K562 (cell line): ENCODE results near the gene WTAP. TPM values are rescaled to one million over a fixed set of nuclear protein-coding genes. Genes with fewer than 3 reads are reported as not detected.
A peak's percentile ranks its signal among the peaks of the same experiment; 100 is the strongest.

Experiments used
- C11orf30 ChIP-seq: fragments of 450-650 bp; IDR thresholded peaks from 2 replicates; pipeline ENCODE4 v1.6.1; 2016; ENCODE audit warnings: low read depth, mild to moderate bottlenecking
- CBX2 ChIP-seq: fragments of 200-600 bp; sonication (generic); IDR thresholded peaks from one replicate; pipeline ENCODE4 v1.6.1; 2012; ENCODE audit warnings: mild to moderate bottlenecking, low read length, inconsistent platforms; ENCODE audit not compliant: insufficient read depth, poor library complexity, severe bottlenecking
- E2F8 ChIP-seq: fragments of 450-650 bp; IDR thresholded peaks from 2 replicates; pipeline ENCODE4 v1.7.1; 2018; ENCODE audit warnings: mild to moderate bottlenecking, low read depth; ENCODE audit not compliant: partially characterized antibody
- JUND ChIP-seq, 2 experiments: IDR thresholded peaks; 2 replicates in 1 of 2; 3 replicates in 1 of 2; pipeline ENCODE4 v1.6.1; 2011; ENCODE audit warnings: borderline replicate concordance in 2 of 2, low read depth in 2 of 2, low read length in 2 of 2, improper control_type of control experiment in 1 of 2, missing biosample characterization in 1 of 2, missing genetic modification characterization in 1 of 2, missing genetic modification reagents in 1 of 2
- NFE2L1 ChIP-seq: fragments of 450-650 bp; IDR thresholded peaks from 2 replicates; pipeline ENCODE4 v1.6.1; 2016; ENCODE audit warnings: missing genetic modification characterization, low read depth, mild to moderate bottlenecking, missing compliant biosample characterization, moderate library complexity, borderline replicate concordance
- NFXL1 ChIP-seq: fragments of 450-650 bp; formaldehyde crosslinking; IDR thresholded peaks from 2 replicates; pipeline ENCODE4 v1.4.0; 2021; ENCODE audit warnings: mild to moderate bottlenecking
- PATZ1 ChIP-seq: fragments of 250-450 bp; sonication (Bioruptor Pico); IDR thresholded peaks from 2 replicates; pipeline ENCODE4 v1.5.0; 2020; ENCODE audit warnings: mild to moderate bottlenecking, borderline replicate concordance
- RB1 ChIP-seq: fragments of 450-650 bp; IDR thresholded peaks from 2 replicates; pipeline ENCODE4 v1.6.1; 2017; ENCODE audit warnings: low read depth, mild to moderate bottlenecking
- RBBP5 ChIP-seq: fragments of 200-600 bp; sonication (generic); IDR thresholded peaks from 2 replicates; pipeline ENCODE4 v1.6.1; 2012; ENCODE audit warnings: borderline replicate concordance, mild to moderate bottlenecking, low read length, control low read depth, inconsistent platforms; ENCODE audit not compliant: insufficient read depth, poor library complexity, severe bottlenecking
- RBM15 ChIP-seq: fragments of 200-400 bp; formaldehyde crosslinking; IDR thresholded peaks from 2 replicates; pipeline ENCODE4 v1.6.1; 2018; ENCODE audit warnings: mild to moderate bottlenecking, low read length, moderate library complexity; ENCODE audit not compliant: insufficient read depth
- ZBTB1 ChIP-seq: sonication (generic); formaldehyde crosslinking; IDR thresholded peaks from 2 replicates; pipeline ENCODE4 v1.8.1; 2023; ENCODE audit warnings: missing genetic modification reagents, low read depth, mild to moderate bottlenecking, borderline replicate concordance
- ZC3H11A ChIP-seq: IDR thresholded peaks from 2 replicates; pipeline ENCODE4 v1.6.1; 2012; ENCODE audit warnings: low read depth, low read length, improper control_type of control experiment
- ZEB2 ChIP-seq: fragments of 450-650 bp; IDR thresholded peaks from 2 replicates; pipeline ENCODE4 v1.6.1; 2016
- ZNF146 ChIP-seq: IDR thresholded peaks from one replicate; pipeline ENCODE4 v1.6.1; 2018; ENCODE audit warnings: missing compliant biosample characterization; ENCODE audit not compliant: unreplicated experiment
- ZNF224 ChIP-seq: sonication (generic); formaldehyde crosslinking; IDR thresholded peaks from 2 replicates; pipeline ENCODE4 v1.8.0; 2022; ENCODE audit warnings: mild to moderate bottlenecking, missing genetic modification reagents
- polyA plus RNA-seq, 8 experiments: library from polyadenylated mRNA; depleted of rRNA in 4 of 8; stranded (reverse) in 5 of 8; unstranded in 3 of 8; fragments of >200 nt; fragmentation: Nextera tagmentation in 2 of 8; fragmentation: Illumina TruSeq in 1 of 8; extraction: Ambion mirVana in 2 of 8; extraction: Trizol in 1 of 8; gene quantifications; 2 replicates each; pipeline versions ENCODE4 v1.2.1 to v1.2.3, GENCODE V29; 2011 to 2014; ENCODE audit warnings: inconsistent platforms in 1 of 8, missing spikeins in 1 of 8
- total RNA-seq, 7 experiments: library from RNA; depleted of rRNA in 6 of 7; stranded (reverse); fragments of >200 nt in 6 of 7; fragmentation: Illumina TruSeq in 2 of 7; extraction: Trizol in 2 of 7; gene quantifications; 2 replicates each; pipeline versions ENCODE4 v1.2.1 to v1.2.3, GENCODE V29; 2011 to 2021; ENCODE audit warnings: low replicate concordance in 1 of 7
- TF ChIP-seq, protein P1 (sequence below): fragments of 250-450 bp; sonication (Bioruptor Pico); IDR thresholded peaks from 2 replicates; pipeline ENCODE4 v1.9.0; 2021; ENCODE audit warnings: mild to moderate bottlenecking, inconsistent platforms
- TF ChIP-seq, protein P2 (sequence below): fragments of 450-650 bp; formaldehyde crosslinking; IDR thresholded peaks from 2 replicates; pipeline ENCODE4 v1.4.0; 2022; ENCODE audit warnings: missing genetic modification characterization

WTAP gene
- total and polyA plus RNA-seq, 9 of the 15 experiments (the other 6 are each of a cell fraction or from before 2014, with no cell fraction given) = 52.4 to 156 (median 110) TPM

DNA sequence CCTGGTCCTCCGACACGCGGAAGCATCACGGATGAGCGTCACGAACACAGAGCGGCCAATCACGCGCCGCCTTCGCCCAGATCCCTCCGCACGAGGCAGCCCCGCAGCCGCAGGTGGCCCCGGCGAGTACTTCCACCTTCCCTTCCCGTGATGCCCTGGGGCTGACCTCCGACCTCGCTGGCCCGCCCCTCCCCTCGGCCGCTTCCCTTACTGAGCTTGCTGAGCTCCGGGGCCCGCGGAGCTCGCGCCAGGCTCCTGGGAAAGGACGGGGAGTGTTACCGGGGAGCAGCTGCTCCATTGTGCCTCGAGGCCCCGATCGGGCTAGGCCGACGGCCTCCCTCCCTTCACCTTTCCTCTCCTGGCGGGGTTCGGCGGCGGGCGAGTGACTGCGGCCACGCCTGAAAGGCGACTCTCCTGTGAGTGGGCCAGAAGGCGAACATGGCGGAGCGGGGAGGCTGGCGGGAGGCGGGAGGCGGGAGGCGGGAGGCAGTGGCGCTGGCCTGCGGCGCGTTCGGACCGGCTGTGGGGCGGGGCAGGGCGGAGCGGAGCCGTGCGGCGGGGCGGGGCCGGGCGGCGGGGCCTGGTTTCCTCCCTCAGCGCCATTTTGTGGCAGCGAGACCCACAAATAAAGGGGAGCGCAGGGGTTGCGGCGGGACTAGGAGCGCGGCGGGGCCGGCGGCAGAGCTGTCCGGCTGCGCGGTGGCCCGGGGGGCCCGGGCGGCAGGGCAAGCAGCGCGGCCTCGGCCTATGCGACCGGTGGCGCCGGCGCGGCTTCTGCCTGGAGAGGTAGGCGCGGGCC, at the start of gene WTAP (continued):
- TF ChIP-seq, protein P1, sequence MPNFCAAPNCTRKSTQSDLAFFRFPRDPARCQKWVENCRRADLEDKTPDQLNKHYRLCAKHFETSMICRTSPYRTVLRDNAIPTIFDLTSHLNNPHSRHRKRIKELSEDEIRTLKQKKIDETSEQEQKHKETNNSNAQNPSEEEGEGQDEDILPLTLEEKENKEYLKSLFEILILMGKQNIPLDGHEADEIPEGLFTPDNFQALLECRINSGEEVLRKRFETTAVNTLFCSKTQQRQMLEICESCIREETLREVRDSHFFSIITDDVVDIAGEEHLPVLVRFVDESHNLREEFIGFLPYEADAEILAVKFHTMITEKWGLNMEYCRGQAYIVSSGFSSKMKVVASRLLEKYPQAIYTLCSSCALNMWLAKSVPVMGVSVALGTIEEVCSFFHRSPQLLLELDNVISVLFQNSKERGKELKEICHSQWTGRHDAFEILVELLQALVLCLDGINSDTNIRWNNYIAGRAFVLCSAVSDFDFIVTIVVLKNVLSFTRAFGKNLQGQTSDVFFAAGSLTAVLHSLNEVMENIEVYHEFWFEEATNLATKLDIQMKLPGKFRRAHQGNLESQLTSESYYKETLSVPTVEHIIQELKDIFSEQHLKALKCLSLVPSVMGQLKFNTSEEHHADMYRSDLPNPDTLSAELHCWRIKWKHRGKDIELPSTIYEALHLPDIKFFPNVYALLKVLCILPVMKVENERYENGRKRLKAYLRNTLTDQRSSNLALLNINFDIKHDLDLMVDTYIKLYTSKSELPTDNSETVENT (CRISPR knock-in tag) = peak; percentile 85; the same call in 1 of the 2 replicates
- TF ChIP-seq, protein P2, sequence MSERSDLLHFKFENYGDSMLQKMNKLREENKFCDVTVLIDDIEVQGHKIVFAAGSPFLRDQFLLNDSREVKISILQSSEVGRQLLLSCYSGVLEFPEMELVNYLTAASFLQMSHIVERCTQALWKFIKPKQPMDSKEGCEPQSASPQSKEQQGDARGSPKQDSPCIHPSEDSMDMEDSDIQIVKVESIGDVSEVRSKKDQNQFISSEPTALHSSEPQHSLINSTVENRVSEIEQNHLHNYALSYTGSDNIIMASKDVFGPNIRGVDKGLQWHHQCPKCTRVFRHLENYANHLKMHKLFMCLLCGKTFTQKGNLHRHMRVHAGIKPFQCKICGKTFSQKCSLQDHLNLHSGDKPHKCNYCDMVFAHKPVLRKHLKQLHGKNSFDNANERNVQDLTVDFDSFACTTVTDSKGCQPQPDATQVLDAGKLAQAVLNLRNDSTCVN (CRISPR knock-in tag) = 0 out of 2 replicates have a peak, but pooled peaks have one; percentile 36
- TF ChIP-seq ZEB2 = peak; percentile 93
- TF ChIP-seq ZBTB1 (CRISPR knock-in tag) = peak; percentile 86; the same call in 1 of the 2 replicates
- TF ChIP-seq NFXL1 (CRISPR knock-in tag) = 0 out of 2 replicates have a peak, but pooled peaks have one; percentile 2
- peak; percentile 87 for TF ChIP-seq RBBP5
- TF ChIP-seq ZC3H11A = peak; percentile 11; the same call in 1 of the 2 replicates
- peak; percentile 81 for TF ChIP-seq E2F8
- peak; percentile 75; the same call in 1 of the 2 replicates for TF ChIP-seq PATZ1 (CRISPR knock-in tag)
- TF ChIP-seq JUND (IDR thresholded peaks at IDR 0.05; ENCODE audit: borderline replicate concordance, low read depth, low read length) = peak; percentile 69
- peak; percentile 75; the same call in 2 of the 3 replicates for TF ChIP-seq JUND (tag; IDR thresholded peaks at IDR 0.05; ENCODE audit: borderline replicate concordance, low read depth, low read length)
- no peak for TF ChIP-seq NFE2L1
- no peak for TF ChIP-seq CBX2
- TF ChIP-seq C11orf30 = peak; percentile 72
- TF ChIP-seq RB1 = peak; percentile 70
- TF ChIP-seq ZNF224 (CRISPR knock-in tag) = peak; percentile 85; the same call in 1 of the 2 replicates
- no peak for TF ChIP-seq ZNF146 (CRISPR knock-in tag)
- no peak for TF ChIP-seq RBM15
